K562 (cell line): ENCODE data around the gene CNGA3. TPM values are rescaled to one million over a fixed set of nuclear protein-coding genes. Genes with fewer than 3 reads are reported as not detected.

ENCODE experiments used
- ATAC-seq: fragments of 200-7000 bp; cut with Tn5 transposase; 3 replicates; pipeline ENCODE4 v1.9.1; 2020; ENCODE audit warnings: moderate library complexity
- BruUV-seq: library from RNA; stranded (reverse); fragments of 400-500 nt; replicated peaks from 2 replicates; lab custom pipeline; 2021; lab: Mats Ljungman, UMichigan
- CTCF ChIA-PET: fragments of 300-600 bp; formaldehyde crosslinking; extraction: SDS; loops from one replicate; lab custom pipeline; 2021; ENCODE audit warnings: low intra/inter-chr PET ratio; lab: Yijun Ruan, JAX
- POLR2A ChIA-PET: fragments of 300-600, 350-650 bp; sonication (Branson Sonifier 250); formaldehyde crosslinking; extraction: SDS; loops from one replicate; lab custom pipeline; 2021; ENCODE audit warnings: antibody characterized with exemption, inconsistent platforms; lab: Yijun Ruan, JAX
- DNase-seq, 4 experiments: peaks; one replicate each; pipeline versions ENCODE4 v3.0.0 to v3.0.0-alpha.2; 2011 to 2018; ENCODE audit warnings: low spot score in 3 of 4, mixed read lengths in 3 of 4; ENCODE audit errors: extremely low read depth in 1 of 4
- FAIRE-seq: peaks from 2 replicates; lab custom pipeline; 2011; peaks lifted over from hg19 to GRCh38; lab: Jason Lieb, UNC
- H2AFZ ChIP-seq: 2 replicates; pipeline ENCODE4 v1.6.0; 2011; ENCODE audit warnings: low read depth, low read length, control low read depth, inconsistent platforms
- H3K27ac ChIP-seq: fragments of 200-600 bp; 3 replicates; pipeline ENCODE4 v1.8.0; 2011; ENCODE audit warnings: low read depth, mild to moderate bottlenecking, control low read depth, inconsistent platforms, low read length, moderate library complexity, mixed read lengths; ENCODE audit errors: extremely low read depth
- H3K27me3 ChIP-seq, 2 experiments: fragments of 300-600 bp in 1 of 2; 2 replicates in 1 of 2; 3 replicates in 1 of 2; pipeline versions ENCODE4 v1.6.0 to v1.8.0; 2011; ENCODE audit warnings: inconsistent platforms in 2 of 2, low read length in 2 of 2, mild to moderate bottlenecking in 1 of 2, mixed read lengths in 1 of 2, moderate library complexity in 1 of 2; ENCODE audit not compliant: control insufficient read depth in 2 of 2, insufficient read depth in 2 of 2
- H3K36me3 ChIP-seq: fragments of 300-600 bp; 3 replicates; pipeline ENCODE4 v1.8.0; 2011; ENCODE audit warnings: mild to moderate bottlenecking, low read length, inconsistent platforms; ENCODE audit not compliant: control insufficient read depth, insufficient read depth
- H3K4me1 ChIP-seq, 2 experiments: fragments of 200-600 bp in 1 of 2; replicated peaks in 1 of 2; 2 replicates in 1 of 2; 3 replicates in 1 of 2; pipeline versions ENCODE4 v1.5.1 to v1.8.0; 2011; ENCODE audit warnings: inconsistent platforms in 2 of 2, low read length in 2 of 2, mild to moderate bottlenecking in 1 of 2, mixed read lengths in 1 of 2, moderate library complexity in 1 of 2; ENCODE audit not compliant: control insufficient read depth in 2 of 2, insufficient read depth in 2 of 2
- H3K4me2 ChIP-seq: 2 replicates; pipeline ENCODE4 v1.6.1; 2011; ENCODE audit warnings: low read length, control low read depth, inconsistent platforms, mixed read lengths; ENCODE audit not compliant: insufficient read depth
- H3K4me3 ChIP-seq: fragments of 200-600 bp; sonication (generic), shearing (Covaris generic); 2 replicates; pipeline ENCODE4 v1.5.1; 2016; ENCODE audit warnings: control low read depth, inconsistent platforms
- H3K79me2 ChIP-seq: fragments of 200-600 bp; 3 replicates; pipeline ENCODE4 v1.8.0; 2011; ENCODE audit warnings: low read length, inconsistent platforms; ENCODE audit not compliant: control insufficient read depth, insufficient read depth
- H3K9ac ChIP-seq, 2 experiments: 2 replicates each; pipeline versions ENCODE4 v1.6.0 to v1.6.1; 2011; ENCODE audit warnings: low read depth in 2 of 2, low read length in 2 of 2, control low read depth in 1 of 2, inconsistent platforms in 1 of 2, mild to moderate bottlenecking in 1 of 2, mixed read lengths in 1 of 2; ENCODE audit not compliant: insufficient read depth in 1 of 2
- H3K9me1 ChIP-seq: one replicate; pipeline ENCODE4 v1.6.0; 2011; ENCODE audit warnings: inconsistent platforms, mild to moderate bottlenecking, low read length, moderate library complexity; ENCODE audit not compliant: control insufficient read depth, insufficient read depth
- H3K9me3 ChIP-seq: replicated peaks from 2 replicates; pipeline ENCODE4 v1.5.1; 2011; ENCODE audit warnings: low read depth, low read length, inconsistent platforms; ENCODE audit not compliant: control insufficient read depth, insufficient read depth
- H4K20me1 ChIP-seq: replicated peaks from 2 replicates; pipeline ENCODE4 v1.6.1; 2011; ENCODE audit warnings: low read length, inconsistent platforms, mixed read lengths; ENCODE audit not compliant: control insufficient read depth, insufficient read depth
- GABPB2 ChIP-seq: fragments of 250-450 bp; sonication (Bioruptor Pico); conservative IDR thresholded peaks from 2 replicates; pipeline ENCODE4 v1.5.1; 2021; ENCODE audit warnings: mild to moderate bottlenecking
- MTA2 ChIP-seq: fragments of 450-650 bp; IDR thresholded peaks from 2 replicates; pipeline ENCODE4 v1.6.1; 2016; ENCODE audit warnings: low read depth
- RBM22 ChIP-seq: fragments of 200-400 bp; formaldehyde crosslinking; IDR thresholded peaks from 2 replicates; pipeline ENCODE4 v1.6.1; 2018; ENCODE audit warnings: low read length, low read depth; ENCODE audit not compliant: poor library complexity, severe bottlenecking
- TCF7 ChIP-seq: sonication (generic); IDR thresholded peaks from 2 replicates; pipeline ENCODE4 v1.6.1; 2016; ENCODE audit warnings: antibody characterized with exemption, borderline replicate concordance
- ZSCAN29 ChIP-seq: fragments of 450-650 bp; IDR thresholded peaks from 2 replicates; pipeline ENCODE4 v1.6.1; 2017
- ZSCAN32 ChIP-seq: fragments of 450-650 bp; formaldehyde crosslinking; IDR thresholded peaks from 2 replicates; pipeline ENCODE4 v1.4.0; 2020; ENCODE audit warnings: mild to moderate bottlenecking, moderate library complexity
- WGBS: fragments of 100-300 bp; shearing (Covaris generic); methylation state at CpG from one replicate; pipeline ENCODE4 v1.1.6; 2016; ENCODE audit warnings: low coverage, mixed read lengths; ENCODE audit not compliant: insufficient coverage; ENCODE audit errors: missing lambda C conversion rate; 5-methylcytosine and 5-hydroxymethylcytosine counted together
- in situ Hi-C: fragments of 300-500 bp; cut with MboI; formaldehyde crosslinking; loops from 4 replicates; pipeline ENCODE4 v1.15.0; 2018; ENCODE audit warnings: inconsistent platforms, mixed read lengths
- intact Hi-C: fragments of 100-400 bp; cut with micrococcal nuclease; formaldehyde crosslinking; loops from 2 replicates; pipeline ENCODE4 v1.14.2; 2022
- polyA plus RNA-seq, 8 experiments: library from polyadenylated mRNA; depleted of rRNA in 4 of 8; stranded (reverse) in 5 of 8; unstranded in 3 of 8; fragments of >200 nt; fragmentation: Nextera tagmentation in 2 of 8; fragmentation: Illumina TruSeq in 1 of 8; extraction: Ambion mirVana in 2 of 8; extraction: Trizol in 1 of 8; gene quantifications; 2 replicates each; pipeline versions ENCODE4 v1.2.1 to v1.2.3, GENCODE V29; 2011 to 2014; ENCODE audit warnings: inconsistent platforms in 1 of 8, missing spikeins in 1 of 8
- total RNA-seq, 7 experiments: library from RNA; depleted of rRNA in 6 of 7; stranded (reverse); fragments of >200 nt in 6 of 7; fragmentation: Illumina TruSeq in 2 of 7; extraction: Trizol in 2 of 7; gene quantifications; 2 replicates each; pipeline versions ENCODE4 v1.2.1 to v1.2.3, GENCODE V29; 2011 to 2021; ENCODE audit warnings: low replicate concordance in 1 of 7
- TF ChIP-seq, protein P1 (sequence below): fragments of 200-800 bp; sonication (Bioruptor generic); IDR thresholded peaks from 2 replicates; pipeline ENCODE4 v1.6.1; 2017; ENCODE audit warnings: missing genetic modification characterization, missing compliant biosample characterization
- TF ChIP-seq, protein P2 (sequence below): IDR thresholded peaks from 3 replicates; pipeline ENCODE4 v1.6.1; 2011; ENCODE audit warnings: borderline replicate concordance, mild to moderate bottlenecking; ENCODE audit not compliant: insufficient read length, insufficient read depth
- TF ChIP-seq, protein P3 (sequence below): fragments of 250-450 bp; sonication (Bioruptor Pico); IDR thresholded peaks from 2 replicates; pipeline ENCODE4 v1.4.0; 2020
- TF ChIP-seq, protein P4 (sequence below): sonication (generic); formaldehyde crosslinking; IDR thresholded peaks from 2 replicates; pipeline ENCODE4 v1.8.0; 2022; ENCODE audit warnings: mild to moderate bottlenecking, missing genetic modification reagents

CNGA3 gene
- total and polyA plus RNA-seq, 9 of the 15 experiments (the other 6 are each of a cell fraction or from before 2014, with no cell fraction given) = not detected

DNA sequence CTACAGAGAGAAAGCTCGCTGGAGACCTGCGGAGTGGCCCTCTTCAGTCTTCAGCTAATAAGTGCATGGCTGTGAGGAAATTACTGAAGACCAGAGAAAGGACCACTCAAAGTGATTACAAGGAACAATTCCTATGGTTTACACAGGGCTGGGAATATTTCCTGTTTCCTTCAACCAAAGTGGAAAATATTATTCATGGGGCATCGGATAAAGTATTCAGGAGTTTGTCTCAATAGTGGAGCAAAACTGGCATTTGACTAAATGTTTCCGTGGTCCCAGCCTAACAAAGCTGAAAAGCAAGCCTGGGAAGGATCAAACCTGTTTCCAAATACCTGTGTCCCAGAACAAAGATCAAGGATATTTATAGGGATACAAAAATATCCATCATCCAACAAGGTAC, 32.0 kb upstream of the CNGA3 start:
- Histone ChIP-seq H3K79me2 (no peaks in the 10 kb centered on the region), H3K9me3 (no peaks in the 10 kb centered on the region), H3K4me2 (no peak overlapping the region), H3K27ac (no peak overlapping the region), H4K20me1 (no peaks in the 10 kb centered on the region), H3K36me3 (no peaks in the 10 kb centered on the region), H3K4me3 (no peak overlapping the region), H3K9ac (no peak overlapping the region), H2AFZ (no peak overlapping the region), H3K27me3 (peaks cover 13 to 33% of the 10 kb centered on the region in 2 experiments; a peak in 3 of 5 replicates), H3K9me1 (no peaks in the 10 kb centered on the region), H3K4me1 (peaks cover 0 to 5% of the 10 kb centered on the region in 2 experiments; a peak in 1 of 5 replicates)
- intact Hi-C loops (loop anchor here (5.0 kb wide), 1 partner anchor 73 kb away; no protein-coding TSS in a partner anchor), in situ Hi-C loops (no loop called here)
- 1% methylated on average over 4 of the region's 4 CpGs for WGBS
- ChIA-PET POLR2A (interaction anchor here (0.6 kb wide), 1 partner anchor 54 kb away, joined by 3 read pairs; no protein-coding TSS in a partner anchor), CTCF (no interaction called here)
- FAIRE-seq (no peak), DNase-seq (no peak), ATAC-seq (no peak)
- no TSS peak for BruUV-seq
- TF ChIP-seq, protein P1, sequence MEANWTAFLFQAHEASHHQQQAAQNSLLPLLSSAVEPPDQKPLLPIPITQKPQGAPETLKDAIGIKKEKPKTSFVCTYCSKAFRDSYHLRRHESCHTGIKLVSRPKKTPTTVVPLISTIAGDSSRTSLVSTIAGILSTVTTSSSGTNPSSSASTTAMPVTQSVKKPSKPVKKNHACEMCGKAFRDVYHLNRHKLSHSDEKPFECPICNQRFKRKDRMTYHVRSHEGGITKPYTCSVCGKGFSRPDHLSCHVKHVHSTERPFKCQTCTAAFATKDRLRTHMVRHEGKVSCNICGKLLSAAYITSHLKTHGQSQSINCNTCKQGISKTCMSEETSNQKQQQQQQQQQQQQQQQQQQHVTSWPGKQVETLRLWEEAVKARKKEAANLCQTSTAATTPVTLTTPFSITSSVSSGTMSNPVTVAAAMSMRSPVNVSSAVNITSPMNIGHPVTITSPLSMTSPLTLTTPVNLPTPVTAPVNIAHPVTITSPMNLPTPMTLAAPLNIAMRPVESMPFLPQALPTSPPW = no peak
- no peak for TF ChIP-seq GABPB2 (CRISPR knock-in tag)
- TF ChIP-seq ZSCAN29 = no peak
- TF ChIP-seq, protein P2, sequence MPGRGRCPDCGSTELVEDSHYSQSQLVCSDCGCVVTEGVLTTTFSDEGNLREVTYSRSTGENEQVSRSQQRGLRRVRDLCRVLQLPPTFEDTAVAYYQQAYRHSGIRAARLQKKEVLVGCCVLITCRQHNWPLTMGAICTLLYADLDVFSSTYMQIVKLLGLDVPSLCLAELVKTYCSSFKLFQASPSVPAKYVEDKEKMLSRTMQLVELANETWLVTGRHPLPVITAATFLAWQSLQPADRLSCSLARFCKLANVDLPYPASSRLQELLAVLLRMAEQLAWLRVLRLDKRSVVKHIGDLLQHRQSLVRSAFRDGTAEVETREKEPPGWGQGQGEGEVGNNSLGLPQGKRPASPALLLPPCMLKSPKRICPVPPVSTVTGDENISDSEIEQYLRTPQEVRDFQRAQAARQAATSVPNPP = no peak
- TF ChIP-seq TCF7 = no peak
- TF ChIP-seq ZSCAN32 (CRISPR knock-in tag) = no peak
- TF ChIP-seq, protein P3, sequence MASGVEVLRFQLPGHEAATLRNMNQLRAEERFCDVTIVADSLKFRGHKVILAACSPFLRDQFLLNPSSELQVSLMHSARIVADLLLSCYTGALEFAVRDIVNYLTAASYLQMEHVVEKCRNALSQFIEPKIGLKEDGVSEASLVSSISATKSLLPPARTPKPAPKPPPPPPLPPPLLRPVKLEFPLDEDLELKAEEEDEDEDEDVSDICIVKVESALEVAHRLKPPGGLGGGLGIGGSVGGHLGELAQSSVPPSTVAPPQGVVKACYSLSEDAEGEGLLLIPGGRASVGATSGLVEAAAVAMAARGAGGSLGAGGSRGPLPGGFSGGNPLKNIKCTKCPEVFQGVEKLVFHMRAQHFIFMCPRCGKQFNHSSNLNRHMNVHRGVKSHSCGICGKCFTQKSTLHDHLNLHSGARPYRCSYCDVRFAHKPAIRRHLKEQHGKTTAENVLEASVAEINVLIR (CRISPR knock-in tag) = no peak
- no peak for TF ChIP-seq MTA2
- no peak for TF ChIP-seq RBM22
- TF ChIP-seq, protein P4, sequence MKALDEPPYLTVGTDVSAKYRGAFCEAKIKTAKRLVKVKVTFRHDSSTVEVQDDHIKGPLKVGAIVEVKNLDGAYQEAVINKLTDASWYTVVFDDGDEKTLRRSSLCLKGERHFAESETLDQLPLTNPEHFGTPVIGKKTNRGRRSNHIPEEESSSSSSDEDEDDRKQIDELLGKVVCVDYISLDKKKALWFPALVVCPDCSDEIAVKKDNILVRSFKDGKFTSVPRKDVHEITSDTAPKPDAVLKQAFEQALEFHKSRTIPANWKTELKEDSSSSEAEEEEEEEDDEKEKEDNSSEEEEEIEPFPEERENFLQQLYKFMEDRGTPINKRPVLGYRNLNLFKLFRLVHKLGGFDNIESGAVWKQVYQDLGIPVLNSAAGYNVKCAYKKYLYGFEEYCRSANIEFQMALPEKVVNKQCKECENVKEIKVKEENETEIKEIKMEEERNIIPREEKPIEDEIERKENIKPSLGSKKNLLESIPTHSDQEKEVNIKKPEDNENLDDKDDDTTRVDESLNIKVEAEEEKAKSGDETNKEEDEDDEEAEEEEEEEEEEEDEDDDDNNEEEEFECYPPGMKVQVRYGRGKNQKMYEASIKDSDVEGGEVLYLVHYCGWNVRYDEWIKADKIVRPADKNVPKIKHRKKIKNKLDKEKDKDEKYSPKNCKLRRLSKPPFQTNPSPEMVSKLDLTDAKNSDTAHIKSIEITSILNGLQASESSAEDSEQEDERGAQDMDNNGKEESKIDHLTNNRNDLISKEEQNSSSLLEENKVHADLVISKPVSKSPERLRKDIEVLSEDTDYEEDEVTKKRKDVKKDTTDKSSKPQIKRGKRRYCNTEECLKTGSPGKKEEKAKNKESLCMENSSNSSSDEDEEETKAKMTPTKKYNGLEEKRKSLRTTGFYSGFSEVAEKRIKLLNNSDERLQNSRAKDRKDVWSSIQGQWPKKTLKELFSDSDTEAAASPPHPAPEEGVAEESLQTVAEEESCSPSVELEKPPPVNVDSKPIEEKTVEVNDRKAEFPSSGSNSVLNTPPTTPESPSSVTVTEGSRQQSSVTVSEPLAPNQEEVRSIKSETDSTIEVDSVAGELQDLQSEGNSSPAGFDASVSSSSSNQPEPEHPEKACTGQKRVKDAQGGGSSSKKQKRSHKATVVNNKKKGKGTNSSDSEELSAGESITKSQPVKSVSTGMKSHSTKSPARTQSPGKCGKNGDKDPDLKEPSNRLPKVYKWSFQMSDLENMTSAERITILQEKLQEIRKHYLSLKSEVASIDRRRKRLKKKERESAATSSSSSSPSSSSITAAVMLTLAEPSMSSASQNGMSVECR (CRISPR knock-in tag) = no peak
